HG03045 (cell line): ENCODE measurements around the gene CHD5.

Experiments used
- ATAC-seq: cut with Tn5 transposase; IDR thresholded peaks from one replicate; pipeline ENCODE4 v1.9.1; 2021; ENCODE audit warnings: mild to moderate bottlenecking, moderate library complexity; ENCODE audit not compliant: unreplicated experiment

CHD5 gene

DNA sequence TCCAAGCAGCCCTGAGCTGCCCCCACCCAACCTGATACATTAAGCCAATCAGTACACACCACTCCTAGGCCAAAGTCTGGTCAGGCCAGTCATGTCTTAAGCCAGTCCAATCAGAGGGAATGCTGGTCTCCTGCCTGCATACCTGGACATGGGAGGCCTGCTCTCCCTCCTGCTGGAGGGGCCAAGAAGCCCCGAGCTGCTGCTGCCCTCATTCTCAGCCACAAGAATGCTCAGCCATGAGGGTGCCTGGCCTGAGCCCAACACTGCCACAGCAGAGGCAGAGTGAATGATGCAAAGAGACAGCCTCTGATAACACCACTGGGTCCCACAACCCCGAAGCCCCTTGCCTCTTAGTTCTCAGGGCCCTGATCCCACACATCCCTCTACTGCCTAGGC, 23.0 kb downstream of the CHD5 start:
- ATAC-seq: no peak

DNA sequence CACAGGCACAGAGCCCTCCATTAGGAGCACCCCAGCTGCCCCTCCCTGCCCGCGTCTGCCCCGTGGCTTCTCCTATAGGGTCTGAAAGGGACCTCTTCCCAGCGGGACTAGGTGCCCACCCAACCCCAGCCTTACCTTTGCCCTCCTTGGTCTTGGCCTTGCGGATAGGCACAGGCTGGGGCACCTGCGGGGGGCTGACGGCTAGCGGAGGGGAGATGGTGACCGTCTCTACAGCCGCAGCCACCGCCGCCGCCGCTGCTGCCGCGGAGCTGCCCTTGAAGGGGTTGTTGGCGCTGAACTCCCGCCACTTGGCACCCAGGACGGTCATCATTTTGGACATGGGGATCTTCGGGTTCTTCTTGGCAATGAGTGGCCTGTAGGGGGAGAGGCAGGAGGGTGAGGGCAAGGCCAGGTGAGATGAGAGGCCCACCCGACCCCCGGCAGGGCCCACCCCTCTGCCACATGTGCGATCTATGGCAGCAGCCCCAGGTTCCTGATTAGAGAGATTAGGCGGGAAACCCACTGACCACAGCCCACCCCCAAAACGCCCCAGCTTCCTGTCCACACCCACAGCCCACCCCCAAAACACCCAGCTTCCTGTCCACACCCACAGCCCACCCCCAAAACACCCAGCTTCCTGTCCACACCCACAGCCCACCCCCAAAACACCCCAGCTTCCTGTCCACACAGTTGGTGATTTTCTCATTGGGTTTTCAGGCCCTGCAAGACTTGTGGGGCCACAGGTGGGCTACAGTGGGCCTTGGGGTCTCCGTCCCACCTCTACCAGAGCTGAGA, 25.4 kb downstream of the CHD5 start:
- no peak for ATAC-seq

DNA sequence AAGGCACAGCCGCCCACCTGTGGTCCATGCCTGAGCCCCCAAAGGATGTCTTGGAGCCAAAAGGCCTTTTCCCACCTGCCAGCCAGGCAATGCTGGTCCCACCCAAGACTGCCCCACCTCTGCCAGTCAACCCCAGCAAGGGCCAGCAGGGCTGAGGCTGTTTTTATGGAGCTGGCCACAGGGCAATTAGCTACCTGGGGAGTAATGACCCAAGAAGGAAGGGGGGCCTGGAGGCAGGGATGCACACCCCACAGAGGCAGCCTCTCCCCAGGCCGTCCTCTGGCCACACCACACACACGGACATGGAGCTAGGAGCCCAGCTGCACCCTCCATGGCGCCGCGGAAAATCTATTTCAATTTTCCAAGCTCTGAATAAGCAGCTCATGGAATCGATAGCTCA, 27.2 kb downstream of the CHD5 start:
- no peak for ATAC-seq

DNA sequence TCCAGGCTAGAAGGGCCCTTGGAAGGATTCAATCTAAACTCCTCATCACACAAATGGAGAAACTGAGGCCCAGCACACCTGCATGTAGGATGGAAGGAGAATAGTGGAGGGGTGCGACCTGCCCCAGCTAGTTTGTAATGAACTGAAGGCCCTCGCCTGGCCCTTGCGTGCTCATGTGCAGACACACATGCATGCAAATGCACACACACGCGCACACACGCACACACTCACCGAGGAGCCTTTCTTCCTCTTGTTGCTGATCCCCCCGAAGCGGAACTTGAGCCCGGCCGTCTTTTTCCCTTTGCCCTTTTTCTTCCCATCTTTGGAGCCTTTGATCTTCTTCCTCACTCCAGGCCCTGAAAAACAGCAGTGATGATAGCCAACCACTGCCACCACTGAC, 27.9 kb downstream of the CHD5 start:
- no peak for ATAC-seq

DNA sequence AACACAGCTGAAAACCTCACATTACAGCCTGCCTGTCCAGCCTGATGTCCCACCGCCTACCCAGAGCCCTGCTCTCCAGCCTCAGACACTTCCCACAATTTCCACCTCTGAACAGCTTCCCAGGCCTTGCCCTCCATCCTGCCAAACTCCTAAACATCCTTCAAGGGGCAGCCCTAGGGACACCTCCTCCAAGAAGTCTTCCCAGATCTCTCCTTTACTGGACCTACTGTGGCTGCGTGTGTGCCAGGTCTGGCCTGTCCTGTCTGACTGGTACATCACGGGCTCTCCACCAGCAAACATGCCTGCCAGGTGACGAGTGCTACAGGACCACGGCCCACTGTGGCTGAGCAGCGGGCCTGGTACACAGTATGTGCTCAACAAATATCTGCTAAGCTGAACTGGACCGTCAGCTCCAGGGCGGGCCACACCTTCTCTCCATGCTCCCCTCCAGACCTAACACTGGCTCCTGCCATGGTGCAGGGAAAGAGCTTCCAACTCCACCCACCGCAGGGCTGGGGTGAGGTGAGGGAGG, 28.8 kb downstream of the CHD5 start:
- no peak for ATAC-seq

DNA sequence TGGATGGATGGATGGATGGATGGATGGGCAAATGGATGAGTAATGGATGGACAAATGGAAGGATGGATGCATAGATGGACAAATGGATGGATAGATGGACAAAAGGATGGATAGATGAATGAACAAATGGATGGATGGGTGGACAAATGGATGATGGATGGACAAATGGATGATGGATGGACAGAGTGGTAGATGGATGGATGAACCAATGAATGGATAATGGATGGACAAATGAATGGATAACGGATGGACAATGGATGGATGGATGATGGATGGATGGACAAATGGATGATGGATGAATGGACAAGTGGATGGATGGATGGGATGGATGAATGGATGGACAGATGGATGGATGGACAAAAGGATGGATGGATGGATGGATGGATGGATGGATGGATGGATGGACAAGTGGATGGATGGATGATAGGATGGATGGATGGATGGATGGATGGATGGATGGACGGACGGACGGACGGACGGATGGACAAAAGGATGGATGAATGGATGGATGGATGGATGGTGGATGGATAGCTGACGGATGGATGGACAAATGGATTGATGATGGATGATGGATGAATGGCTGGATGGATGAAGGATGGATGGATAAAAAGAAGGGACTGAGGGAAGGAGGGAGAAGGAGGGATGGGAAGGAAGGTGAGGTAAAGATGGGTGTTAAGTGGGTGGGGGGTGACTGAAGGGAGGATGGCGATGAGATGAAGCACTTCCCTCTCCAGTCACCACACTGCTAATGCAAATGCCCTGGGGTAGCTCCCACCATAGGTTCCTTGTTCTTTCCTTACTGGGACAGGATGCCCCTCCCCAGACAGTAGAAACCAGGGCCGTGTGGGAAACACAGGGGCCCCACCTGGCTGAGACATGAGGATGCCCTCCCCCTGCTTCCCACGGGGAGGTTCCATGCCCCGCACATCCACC, 29.8 kb downstream of the CHD5 start:
- no peak for ATAC-seq

DNA sequence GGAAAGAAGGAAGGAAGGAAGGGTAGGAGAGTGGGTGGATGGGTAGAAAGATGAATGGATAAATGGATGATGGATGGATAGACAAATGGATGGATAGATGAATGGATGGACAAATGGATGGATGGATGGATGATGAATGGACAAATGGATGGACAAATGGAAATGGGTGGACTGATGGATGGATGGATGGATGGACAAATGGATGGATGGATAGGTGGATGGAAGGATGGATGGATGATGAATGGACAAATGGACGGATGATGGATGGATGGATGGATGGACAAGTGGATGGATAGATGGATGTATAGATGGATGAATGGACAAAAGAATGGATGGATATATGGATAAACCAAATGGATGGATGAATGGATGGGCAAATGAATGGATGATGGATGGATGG, 30.5 kb downstream of the CHD5 start:
- no peak for ATAC-seq

DNA sequence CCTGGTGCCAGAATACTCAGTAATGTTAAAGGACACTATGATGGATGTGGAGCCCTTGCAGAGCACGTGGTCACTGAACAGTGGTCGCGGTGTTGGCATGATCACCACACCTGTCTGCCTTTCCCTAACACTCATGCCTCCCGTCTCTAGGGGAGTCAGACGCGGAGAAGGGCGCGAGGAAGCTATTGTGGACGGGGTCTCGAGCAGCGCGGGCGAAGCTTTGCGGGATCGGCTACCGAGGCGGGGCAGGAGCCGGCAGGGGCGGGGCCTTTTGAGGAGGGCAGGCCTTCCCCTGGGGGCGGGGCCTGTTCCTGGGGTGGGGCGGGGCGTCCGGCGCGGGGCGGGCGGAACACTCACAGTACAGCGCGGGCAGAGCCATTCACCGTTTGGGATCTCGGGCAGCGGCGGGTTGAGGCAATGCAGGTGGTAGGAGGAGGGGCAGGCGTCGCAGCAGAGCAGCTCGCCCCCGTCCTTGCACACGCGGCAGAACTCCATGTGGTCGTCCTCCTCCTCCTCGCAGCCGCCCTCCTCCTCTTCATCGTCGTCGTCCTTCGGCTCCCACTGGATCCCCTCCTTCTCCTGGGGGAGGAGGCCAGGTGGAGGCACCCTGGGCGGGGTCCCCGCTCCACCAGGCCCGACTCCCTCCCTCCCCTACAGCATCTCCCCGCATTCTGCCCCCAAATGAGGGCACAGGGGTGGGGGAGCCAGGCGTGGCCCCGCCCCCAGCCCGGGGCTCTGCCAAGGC, 31.5 kb downstream of the CHD5 start:
- ATAC-seq: no peak

DNA sequence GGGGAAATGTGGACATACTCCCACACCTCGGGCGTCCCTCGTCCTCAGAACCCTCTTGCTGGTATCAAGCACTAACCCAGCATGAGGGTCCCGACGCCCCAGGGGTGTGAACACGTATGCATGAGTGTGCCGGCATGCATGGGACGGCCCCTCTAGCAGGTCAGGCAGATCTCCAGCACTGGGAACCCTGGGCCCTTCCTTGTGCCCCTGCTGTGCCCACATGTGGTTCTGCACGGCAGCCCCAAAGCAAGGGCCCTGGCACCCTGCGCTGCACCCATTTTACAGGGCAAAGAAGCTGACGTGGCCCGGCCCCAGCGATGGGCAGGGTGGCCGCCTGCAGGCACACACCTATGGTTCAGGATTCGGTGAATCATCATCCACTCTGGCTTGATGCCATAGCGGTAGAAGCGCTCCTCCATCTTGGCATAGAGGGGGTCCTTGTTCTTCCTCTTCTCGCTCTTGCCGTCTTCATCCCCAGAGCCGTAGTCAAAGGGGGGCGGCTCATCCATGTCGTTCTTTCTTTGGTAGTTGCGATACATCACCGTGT, 34.2 kb downstream of the CHD5 start:
- no peak for ATAC-seq

DNA sequence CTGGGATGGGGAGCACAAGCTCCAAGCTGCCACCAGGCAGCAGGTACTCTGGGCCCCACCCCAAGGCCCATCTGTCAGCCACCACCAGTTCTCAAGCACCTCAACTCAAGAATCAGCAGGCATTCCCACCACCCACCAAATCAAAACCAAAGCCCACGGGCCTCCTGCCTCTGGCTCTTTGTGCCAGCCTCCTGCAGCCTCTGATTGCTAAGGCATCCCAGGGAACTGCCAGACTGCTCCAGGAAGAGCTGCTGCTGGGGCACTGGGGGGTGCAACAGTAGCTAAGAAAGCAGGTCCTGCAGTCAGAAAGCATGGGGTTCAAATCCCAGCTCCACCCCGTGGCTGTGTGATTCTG, 34.7 kb downstream of the CHD5 start:
- ATAC-seq: no peak

DNA sequence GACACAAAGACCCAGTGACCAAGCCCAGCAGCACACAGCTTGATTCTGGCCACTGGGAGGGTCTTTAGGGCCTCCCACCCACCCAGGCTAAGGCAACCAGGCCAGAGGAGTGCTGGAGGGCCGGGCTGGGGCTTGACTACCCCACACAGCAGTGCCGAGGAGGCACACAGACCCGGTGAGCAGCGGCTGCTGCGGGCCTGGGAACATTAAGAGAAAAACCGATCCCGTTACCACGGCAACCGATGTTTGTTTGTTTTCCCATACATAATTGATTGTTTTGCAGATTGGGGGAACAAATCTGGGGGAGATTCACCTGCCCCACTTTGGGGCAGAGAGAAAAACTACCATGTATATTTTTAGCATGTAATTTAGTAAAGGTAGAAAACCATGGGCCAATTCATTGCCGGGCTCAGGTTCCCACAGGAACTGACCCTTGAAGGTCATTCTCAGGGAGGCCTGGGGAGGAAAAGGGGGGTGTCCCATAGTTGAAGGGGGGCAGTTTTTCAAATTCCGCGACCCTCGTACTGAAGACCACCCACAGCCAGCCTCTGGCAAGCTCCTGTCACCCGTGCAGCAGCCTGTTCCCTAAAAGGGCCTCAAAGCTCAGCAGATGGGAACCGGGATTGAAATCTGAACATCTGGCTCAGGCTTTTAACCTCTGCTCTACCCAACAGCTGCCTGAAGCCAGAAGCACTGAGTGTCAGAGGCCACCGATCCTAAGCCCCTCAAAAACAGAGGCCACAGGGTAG, 35.3 kb downstream of the CHD5 start:
- no peak for ATAC-seq

DNA sequence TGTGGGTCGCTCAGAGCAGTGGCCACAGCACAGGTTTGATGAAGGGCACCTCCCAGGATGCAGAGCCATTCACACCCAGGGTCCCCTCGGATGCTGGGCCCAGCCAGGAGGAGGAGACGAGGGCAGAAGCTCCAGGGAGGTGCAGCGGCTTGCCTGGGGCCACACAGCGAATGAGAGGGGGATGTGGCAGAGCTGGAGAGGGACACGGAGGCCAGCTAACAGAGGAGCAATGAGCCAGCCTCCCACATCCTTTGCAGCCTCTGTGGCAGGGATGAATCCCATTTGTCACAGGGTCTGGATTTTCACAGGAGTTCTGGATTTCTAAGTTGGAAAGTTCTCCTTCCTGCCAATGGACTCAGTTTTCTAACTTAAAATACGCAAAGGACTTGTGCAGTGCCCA, 35.9 kb downstream of the CHD5 start:
- no peak for ATAC-seq

DNA sequence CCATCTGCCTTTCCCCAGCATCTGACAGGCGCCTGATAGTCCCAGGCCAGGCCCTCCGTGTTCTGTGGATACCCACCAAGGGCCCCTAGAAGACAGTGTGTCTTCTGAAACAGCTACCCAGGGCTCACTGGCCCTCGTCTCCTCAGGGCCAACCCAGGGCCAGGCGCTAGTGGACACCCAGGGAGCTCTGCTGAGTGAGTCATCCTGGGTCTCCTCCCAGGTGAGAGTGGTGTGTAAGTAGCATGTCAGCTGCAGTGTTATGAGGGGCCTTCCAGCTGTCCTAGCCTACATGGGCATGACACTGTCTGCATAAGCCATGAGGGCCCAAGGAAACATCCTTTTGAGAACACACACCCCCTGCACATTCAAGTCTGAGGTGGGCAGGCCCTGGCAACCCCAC, 36.7 kb downstream of the CHD5 start:
- no peak for ATAC-seq

DNA sequence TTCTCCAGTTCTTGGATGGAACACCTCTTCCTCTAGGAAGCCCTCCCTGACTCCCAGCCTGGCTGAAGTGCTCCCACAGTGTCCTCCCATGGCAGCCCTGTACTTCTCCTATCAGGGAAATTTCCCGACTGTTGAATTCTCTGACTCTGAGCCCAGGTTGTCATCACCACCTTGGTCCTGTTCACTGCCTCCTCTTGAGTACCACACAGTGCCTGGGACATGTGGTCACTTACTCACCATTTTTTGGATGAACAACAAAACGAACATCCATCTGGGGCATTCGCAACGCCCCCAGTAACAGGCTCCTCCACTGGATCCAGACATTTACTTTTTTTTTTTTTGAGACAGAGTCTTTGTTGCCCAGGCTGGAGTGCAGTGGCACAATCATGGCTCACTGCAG, 37.4 kb downstream of the CHD5 start:
- ATAC-seq: no peak

DNA sequence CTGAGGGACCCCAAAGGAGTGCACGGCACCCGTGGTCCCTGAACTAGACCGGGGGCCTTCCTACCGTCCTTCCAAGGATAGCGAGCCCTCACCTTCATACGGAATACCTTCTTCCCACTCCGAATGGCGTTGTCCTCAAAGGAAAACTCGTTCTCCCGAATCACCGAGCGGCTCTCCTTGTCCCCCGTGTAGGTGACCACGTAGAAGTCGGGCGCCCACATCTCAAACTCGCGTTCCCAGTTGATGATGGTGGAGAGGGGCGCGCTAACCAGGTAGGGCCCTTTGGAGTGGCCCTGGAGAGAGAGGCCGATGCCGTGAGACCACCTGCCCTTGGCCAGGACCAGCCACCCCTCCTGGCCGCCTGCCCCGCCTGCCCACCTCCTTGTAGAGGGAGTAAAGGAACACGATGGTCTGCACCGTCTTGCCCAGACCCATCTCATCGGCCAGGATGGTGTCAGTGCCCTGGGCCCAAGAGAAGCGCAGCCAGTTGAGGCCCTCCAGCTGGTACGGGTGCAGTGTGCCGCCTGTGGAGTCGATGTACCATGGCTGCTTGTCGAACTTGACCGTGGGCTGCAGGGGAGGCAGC, 38.0 kb downstream of the CHD5 start:
- ATAC-seq: no peak

DNA sequence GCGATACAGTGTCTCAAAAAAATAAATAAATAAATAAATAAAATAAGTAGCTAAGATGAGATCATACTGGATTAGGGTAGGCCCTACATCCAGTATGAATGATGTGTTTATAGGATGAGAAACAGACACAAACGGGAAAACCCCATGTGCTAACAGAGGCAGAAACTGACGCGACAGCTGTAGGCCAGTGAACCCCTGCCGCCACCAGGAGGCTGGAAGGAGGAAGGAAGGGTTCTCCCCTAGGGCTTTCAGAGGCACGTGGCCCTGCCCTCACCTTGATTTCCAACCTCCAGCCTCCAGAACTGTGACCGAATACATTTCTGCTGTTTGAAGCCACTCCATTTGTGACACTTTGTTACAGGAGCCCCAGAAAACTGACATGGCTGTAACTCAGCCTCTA, 38.5 kb downstream of the CHD5 start:
- ATAC-seq: no peak

DNA sequence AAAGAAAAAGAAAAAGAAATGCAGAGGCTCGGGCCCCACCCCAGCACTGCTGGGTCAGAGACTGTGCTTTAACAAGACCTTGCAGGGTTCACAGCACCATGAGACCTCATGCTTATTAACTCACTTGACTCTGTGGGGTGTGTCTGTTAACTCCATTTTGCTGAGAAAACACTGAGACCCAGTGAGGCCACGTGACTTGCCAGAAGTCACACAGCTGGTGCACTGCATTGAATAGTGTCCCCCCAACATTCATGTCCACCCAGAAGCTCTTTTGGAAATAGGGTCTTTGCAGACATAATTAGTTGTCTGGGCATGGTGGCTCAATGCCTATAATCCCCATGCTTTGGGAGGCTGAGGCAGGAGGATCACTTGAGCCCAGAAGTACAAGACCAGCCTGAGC, 39.7 kb downstream of the CHD5 start:
- ATAC-seq: no peak

DNA sequence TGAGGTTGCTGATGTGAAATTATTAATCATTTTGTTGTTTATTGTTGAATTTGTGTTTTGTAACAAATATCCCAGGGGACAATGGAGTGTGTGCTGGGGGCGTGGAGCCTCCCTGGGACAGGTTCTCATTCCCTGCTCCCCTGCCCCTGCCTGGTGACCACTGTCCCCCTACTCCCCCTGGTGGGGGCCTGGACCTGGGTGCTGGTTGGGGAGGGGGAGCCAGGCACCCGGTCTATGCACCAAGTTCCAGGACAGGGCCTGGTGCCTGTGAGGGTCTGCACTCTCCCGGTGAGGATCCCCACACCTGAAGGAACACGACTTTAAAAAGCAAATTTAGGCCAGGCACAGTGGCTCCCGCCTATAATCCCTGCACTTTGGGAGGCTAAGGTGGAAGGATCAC, 42.4 kb downstream of the CHD5 start:
- no peak for ATAC-seq

DNA sequence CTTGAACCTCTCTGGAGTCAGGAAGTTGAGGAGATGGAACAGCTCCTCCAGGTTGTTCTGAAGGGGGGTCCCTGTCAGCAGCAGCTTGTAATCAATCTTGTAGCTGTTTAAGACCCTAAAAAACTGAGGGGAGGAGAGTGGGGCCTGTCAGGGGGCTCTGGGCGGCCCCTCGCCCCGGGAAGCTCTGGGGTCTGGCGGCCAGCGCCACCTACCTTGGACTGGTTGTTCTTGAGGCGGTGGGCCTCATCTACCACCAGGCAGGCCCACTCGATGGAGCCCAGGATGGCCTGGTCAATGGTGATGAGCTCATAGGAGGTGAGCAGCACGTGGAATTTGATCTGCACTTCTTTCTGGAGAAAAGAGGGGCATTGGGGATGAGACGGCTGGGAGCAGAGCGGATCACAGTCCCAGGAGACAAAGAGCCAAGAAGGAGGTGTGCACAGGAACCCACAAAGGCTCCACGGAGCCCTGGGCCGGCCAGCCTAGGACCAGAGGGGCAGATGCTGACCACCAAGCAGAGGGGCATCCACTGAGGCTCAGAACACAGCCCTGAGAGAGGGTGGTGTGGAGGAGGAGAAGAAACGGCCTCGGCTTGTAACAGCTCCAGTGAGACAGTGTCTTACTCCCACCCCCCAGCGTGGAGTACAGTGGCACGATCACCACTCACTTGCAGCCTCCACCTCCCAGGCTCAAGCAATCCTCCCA, 43.5 kb downstream of the CHD5 start:
- ATAC-seq: no peak
